GM06990 (cell line): ENCODE results near the gene EIF2D.

Experiments
- DNase-seq: peaks from one replicate; pipeline ENCODE4 v3.0.0-alpha.2; 2011; ENCODE audit not compliant: insufficient read length; ENCODE audit errors: extremely low read depth
- H3K27me3 ChIP-seq: replicated peaks from 2 replicates; pipeline ENCODE4 v1.6.0; 2011; ENCODE audit warnings: low read length; ENCODE audit not compliant: control insufficient read depth, insufficient read depth
- H3K36me3 ChIP-seq: 2 replicates; pipeline ENCODE4 v1.5.1; 2011; ENCODE audit warnings: low read length; ENCODE audit not compliant: control insufficient read depth, insufficient read depth
- H3K4me3 ChIP-seq: replicated peaks from 2 replicates; pipeline ENCODE4 v1.5.1; 2011; ENCODE audit warnings: low read depth, mild to moderate bottlenecking, control low read depth, low read length
- TF ChIP-seq, protein P1 (sequence below): IDR thresholded peaks from 2 replicates; pipeline ENCODE4 v1.5.1; 2011; ENCODE audit warnings: low read length, control low read depth, mild to moderate bottlenecking, inconsistent platforms; ENCODE audit not compliant: insufficient read depth, poor library complexity, severe bottlenecking

The EIF2D gene

GRCh38 chr1:206580438-206581113, 31.7 kb downstream of the EIF2D start:
- H3K27me3 ChIP-seq, result no peaks in the 10 kb centered on the region
- TF ChIP-seq, protein P1, sequence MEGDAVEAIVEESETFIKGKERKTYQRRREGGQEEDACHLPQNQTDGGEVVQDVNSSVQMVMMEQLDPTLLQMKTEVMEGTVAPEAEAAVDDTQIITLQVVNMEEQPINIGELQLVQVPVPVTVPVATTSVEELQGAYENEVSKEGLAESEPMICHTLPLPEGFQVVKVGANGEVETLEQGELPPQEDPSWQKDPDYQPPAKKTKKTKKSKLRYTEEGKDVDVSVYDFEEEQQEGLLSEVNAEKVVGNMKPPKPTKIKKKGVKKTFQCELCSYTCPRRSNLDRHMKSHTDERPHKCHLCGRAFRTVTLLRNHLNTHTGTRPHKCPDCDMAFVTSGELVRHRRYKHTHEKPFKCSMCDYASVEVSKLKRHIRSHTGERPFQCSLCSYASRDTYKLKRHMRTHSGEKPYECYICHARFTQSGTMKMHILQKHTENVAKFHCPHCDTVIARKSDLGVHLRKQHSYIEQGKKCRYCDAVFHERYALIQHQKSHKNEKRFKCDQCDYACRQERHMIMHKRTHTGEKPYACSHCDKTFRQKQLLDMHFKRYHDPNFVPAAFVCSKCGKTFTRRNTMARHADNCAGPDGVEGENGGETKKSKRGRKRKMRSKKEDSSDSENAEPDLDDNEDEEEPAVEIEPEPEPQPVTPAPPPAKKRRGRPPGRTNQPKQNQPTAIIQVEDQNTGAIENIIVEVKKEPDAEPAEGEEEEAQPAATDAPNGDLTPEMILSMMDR, result no peak
- 0 out of 2 replicates have a peak overlapping the region, but pooled peaks have one; percentile 4 for H3K4me3 ChIP-seq
- H3K36me3 ChIP-seq, result peaks cover 15% of the 10 kb centered on the region
- no peak for DNase-seq

DNA sequence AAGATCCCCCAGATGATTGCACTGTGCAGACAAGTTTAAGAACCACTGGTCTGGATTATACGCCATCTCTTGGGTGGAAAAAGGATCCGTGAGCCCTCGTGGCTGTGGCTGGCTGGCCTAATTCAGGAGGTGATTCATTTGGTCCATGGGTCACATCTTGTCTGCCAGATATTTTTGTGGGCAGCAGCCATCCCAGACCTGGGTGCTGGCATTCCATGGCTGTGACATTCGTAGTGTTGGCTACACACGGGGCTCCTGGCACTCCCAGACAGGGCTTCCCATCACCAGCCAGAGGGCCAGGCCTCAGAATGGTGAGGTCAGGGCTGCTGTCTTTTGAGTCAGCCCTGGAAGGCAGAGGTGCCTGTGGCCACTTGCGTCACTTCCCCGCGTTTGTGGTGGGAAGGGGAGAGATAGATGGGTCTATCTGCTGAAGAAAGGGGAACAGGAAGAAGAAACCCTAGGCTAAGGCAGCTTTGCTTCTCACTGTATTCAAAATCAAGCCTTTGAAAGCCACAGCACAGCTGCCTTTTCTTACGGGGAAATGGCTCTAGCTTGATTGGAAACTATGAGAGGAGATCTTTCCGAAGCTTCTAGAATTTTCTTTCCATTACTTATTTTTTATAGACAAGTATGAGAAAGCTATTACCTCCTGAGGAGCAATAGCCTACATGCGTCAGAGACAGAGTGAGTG, 32.4 kb downstream of the EIF2D start:
- TF ChIP-seq, protein P1, result no peak
- Histone ChIP-seq H3K36me3 (peaks cover 13% of the 10 kb centered on the region), H3K4me3 (peak overlapping the region; percentile 4; the same call in 1 of the 2 replicates), H3K27me3 (no peaks in the 10 kb centered on the region)
- peak; percentile 83 for DNase-seq

DNA sequence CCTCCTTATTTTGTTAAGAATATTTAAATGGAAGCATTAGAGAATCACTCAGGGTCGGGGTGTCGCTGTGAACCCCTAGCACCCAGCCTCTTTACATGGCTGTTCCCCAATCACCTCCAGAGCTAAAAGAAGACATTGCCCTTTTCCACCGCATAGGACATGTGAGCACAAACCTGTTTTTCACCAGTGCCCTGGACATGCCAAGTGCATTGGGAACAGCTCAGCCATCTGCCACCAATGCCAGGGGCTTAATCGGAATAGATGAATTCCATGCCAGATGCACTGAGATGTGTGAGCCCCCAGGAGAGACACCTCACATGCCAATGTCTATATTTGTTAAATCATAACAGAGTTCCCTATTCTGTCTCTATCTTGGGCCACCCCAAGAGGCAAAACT, 33.3 kb downstream of the EIF2D start:
- DNase-seq, result no peak
- TF ChIP-seq, protein P1, result no peak
- H3K36me3 ChIP-seq, result peaks cover 5% of the 10 kb centered on the region
- no peaks in the 10 kb centered on the region for H3K27me3 ChIP-seq
- H3K4me3 ChIP-seq, result no peak overlapping the region

DNA sequence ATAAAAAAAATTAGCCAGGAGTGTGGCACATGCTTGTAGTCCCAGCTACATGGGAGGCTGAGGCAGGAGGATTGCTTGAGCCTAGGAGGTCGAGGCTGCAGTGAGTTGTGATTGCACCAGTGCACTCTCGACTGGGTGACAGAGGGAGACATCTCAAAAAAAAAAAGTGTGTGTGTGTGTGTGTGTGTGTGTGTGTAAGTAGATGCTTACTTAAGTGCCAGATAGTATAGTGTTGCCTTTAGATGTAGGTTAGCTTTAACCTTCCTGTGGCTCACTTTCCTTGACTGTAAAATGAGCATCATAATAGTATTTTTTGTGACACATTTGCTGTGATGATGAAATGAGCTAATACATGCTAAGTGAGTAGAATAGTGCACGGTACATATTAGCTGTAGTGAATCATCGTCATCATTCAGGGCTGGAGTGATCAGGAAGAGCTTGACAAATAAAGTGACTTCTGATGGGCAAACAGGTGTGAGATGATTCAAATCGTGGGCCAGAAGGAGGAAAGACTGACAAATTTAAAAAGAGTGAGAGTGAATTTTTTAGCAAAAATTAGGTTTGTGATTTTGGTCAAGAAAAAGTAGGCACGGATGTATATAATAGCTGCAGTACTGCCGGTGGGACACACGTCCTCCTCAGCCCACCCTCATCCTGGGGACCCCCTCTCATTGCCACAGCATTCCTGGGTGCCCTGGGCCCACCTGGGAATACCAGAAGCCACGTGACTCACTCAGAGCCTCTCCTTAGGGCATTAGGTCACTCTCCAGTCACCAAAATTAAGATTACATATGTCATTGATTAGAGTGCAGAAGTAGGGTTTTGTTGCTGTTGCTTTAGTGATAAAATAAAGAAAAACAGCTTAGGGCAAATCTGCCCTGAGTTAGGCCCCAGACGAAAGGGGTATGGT, 33.9 kb downstream of the EIF2D start:
- TF ChIP-seq, protein P1, result no peak
- DNase-seq, result peak; percentile 34

GRCh38 chr1:206577626-206578025, 34.6 kb downstream of the EIF2D start:
- Histone ChIP-seq H3K36me3 (peaks cover 2% of the 10 kb centered on the region), H3K4me3 (no peak overlapping the region), H3K27me3 (no peaks in the 10 kb centered on the region)
- DNase-seq, result no peak
- TF ChIP-seq, protein P1, result no peak

More for the DNA sequence above, 33.9 kb downstream of the EIF2D start:
- H3K36me3 ChIP-seq, result peaks cover 4% of the 10 kb centered on the region
- no peak overlapping the region; the same call in 1 of the 2 replicates for H3K4me3 ChIP-seq
- H3K27me3 ChIP-seq, result no peaks in the 10 kb centered on the region
